ENCODE results near the gene BCL11B. TPM values are rescaled to one million over a fixed set of nuclear protein-coding genes. Genes with fewer than 3 reads are reported as not detected.

BCL11B gene
- total RNA-seq, 2 experiments from 2014 or later, result not detected

DNA sequence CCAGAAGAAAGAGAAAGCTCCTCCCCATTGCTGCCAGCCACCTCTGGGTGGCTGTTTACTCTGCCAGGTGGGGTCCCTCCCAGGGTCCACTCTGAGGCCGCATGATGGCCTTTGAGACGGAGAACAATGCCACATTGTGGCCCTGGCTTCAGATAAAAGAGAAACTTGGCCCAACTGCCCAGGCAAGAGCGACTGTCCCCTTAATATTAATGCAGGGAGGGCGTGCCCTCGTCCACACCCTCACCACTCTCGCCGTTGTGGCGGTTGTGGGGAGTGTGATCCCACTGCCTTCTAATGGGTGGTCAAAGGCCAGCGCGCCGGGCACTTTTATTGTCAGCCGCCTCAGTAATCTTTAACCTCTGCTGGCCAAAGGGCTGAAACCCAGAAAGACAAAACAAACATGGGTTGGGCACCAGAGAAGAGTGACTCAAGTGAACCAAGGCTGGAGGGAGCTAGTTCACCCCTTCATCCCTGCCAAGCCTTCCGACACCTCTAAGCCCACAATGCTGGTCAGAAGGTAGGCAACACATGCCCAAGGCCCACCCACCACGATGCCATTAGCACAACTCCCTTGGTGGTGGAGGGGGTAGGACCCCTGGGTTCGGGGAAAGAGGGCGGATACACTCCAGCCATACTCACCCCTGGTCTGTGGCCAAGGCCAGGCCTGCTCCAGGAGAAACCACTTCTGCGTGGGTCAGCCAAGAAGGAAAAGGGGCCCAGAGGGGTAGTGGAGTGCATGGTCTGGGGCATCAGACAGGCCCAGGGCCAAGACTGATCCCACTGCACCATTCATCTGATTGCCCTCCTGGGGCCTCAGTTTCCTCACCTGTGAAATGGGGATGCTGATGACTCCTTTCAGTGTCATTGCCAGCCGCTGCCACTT is 44.5 kb upstream of the BCL11B start:
- CTCF ChIA-PET (ENCODE audit: unreplicated experiment), result no interaction called here

DNA sequence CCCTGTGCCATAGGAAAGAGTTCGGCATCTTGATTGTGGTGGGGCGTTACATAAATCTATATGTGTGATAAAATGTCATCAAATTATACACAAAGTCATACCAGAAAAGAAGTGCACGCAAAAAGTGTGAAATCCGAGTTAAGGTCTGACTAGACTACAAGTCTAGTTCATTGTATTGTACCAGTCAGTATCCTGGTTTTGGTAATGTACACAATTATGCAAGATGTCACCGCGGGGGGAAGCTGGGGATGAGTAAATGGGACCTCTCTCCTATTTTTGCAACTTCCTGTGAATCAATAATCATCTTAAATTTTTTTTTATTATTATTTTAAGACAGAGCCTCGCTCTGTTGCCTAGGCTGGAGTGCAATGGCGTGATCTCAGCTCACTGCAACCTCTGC is 43.2 kb upstream of the BCL11B start:
- Histone ChIP-seq H3K79me2 (ENCODE audit: insufficient read depth, low read depth, low read length) (no peaks in the 10 kb centered on the region), H3K9me2 (ENCODE audit: insufficient read depth, low read length) (no peaks in the 10 kb centered on the region), H3K4me2 (ENCODE audit: low read length) (no peak overlapping the region), H3K9me3 (ENCODE audit: low read length) (no peaks in the 10 kb centered on the region), H2AFZ (ENCODE audit: low read length) (no peak overlapping the region), H4K20me1 (ENCODE audit: insufficient read depth, low read length) (no peaks in the 10 kb centered on the region), H3K4me3 (ENCODE audit: low read depth, low read length, poor library complexity, severe bottlenecking) (no peak overlapping the region), H3K4me1 (ENCODE audit: insufficient read depth, low read length, poor library complexity, severe bottlenecking) (no peaks in the 10 kb centered on the region), H3K36me3 (ENCODE audit: insufficient read depth, low read length) (no peaks in the 10 kb centered on the region), H3K27ac (ENCODE audit: low read depth, low read length, poor library complexity, severe bottlenecking) (no peak overlapping the region)
- ChIA-PET CTCF (ENCODE audit: unreplicated experiment) (no interaction called here), POLR2A (no interaction called here)
- TF ChIP-seq EZH2phosphoT487 (IDR thresholded peaks at IDR 0.05; ENCODE audit: borderline replicate concordance, low read depth, low read length), result no peak
- TF ChIP-seq, protein P1, sequence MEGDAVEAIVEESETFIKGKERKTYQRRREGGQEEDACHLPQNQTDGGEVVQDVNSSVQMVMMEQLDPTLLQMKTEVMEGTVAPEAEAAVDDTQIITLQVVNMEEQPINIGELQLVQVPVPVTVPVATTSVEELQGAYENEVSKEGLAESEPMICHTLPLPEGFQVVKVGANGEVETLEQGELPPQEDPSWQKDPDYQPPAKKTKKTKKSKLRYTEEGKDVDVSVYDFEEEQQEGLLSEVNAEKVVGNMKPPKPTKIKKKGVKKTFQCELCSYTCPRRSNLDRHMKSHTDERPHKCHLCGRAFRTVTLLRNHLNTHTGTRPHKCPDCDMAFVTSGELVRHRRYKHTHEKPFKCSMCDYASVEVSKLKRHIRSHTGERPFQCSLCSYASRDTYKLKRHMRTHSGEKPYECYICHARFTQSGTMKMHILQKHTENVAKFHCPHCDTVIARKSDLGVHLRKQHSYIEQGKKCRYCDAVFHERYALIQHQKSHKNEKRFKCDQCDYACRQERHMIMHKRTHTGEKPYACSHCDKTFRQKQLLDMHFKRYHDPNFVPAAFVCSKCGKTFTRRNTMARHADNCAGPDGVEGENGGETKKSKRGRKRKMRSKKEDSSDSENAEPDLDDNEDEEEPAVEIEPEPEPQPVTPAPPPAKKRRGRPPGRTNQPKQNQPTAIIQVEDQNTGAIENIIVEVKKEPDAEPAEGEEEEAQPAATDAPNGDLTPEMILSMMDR (conservative IDR thresholded peaks at IDR 0.05; ENCODE audit: low read length), result no peak
- no peak for DNase-seq (ENCODE audit: low spot score)
- BruUV-seq (replicated peaks), result no TSS peak
- intact Hi-C loops (cut with micrococcal nuclease; ENCODE audit: unreplicated experiment), result no loop called here

More for the DNA sequence above, 44.5 kb upstream of the BCL11B start:
- Histone ChIP-seq H3K4me2 (ENCODE audit: low read length) (no peak overlapping the region), H3K36me3 (ENCODE audit: insufficient read depth, low read length) (no peaks in the 10 kb centered on the region), H3K4me1 (ENCODE audit: insufficient read depth, low read length, poor library complexity, severe bottlenecking) (no peaks in the 10 kb centered on the region), H3K9me2 (ENCODE audit: insufficient read depth, low read length) (no peaks in the 10 kb centered on the region), H3K9me3 (ENCODE audit: low read length) (no peaks in the 10 kb centered on the region), H3K27ac (ENCODE audit: low read depth, low read length, poor library complexity, severe bottlenecking) (no peak overlapping the region), H3K79me2 (ENCODE audit: insufficient read depth, low read depth, low read length) (no peaks in the 10 kb centered on the region), H3K4me3 (ENCODE audit: low read depth, low read length, poor library complexity, severe bottlenecking) (no peak overlapping the region), H4K20me1 (ENCODE audit: insufficient read depth, low read length) (no peaks in the 10 kb centered on the region), H2AFZ (ENCODE audit: low read length) (no peak overlapping the region)
- POLR2A ChIA-PET, result no interaction called here
- intact Hi-C loops (cut with micrococcal nuclease; ENCODE audit: unreplicated experiment), result no loop called here
- BruUV-seq (replicated peaks), result no TSS peak
- no peak for DNase-seq (ENCODE audit: low spot score)
- TF ChIP-seq EZH2phosphoT487 (IDR thresholded peaks at IDR 0.05; ENCODE audit: borderline replicate concordance, low read depth, low read length), result no peak

DNA sequence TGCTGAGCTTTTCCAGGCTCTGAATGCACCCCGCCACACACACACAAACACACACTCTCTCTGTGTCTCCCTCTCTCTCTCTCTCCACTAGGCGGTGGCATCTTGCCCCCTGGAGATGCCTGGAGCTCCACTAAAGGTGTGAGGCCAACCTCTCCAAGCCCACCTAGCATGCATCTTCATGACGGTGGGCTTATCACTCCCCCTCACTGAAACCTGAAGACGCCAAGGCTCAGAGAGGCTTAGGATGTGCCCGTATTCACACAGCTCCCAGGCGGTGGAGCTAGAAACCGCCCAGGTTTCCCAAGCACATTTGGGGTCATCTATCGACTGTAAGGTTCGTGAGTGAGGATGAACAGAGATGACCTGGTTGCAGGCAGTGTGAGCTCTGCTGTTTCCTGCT is 42.6 kb upstream of the BCL11B start:
- no TSS peak for BruUV-seq (replicated peaks)
- intact Hi-C loops (cut with micrococcal nuclease; ENCODE audit: unreplicated experiment), result no loop called here
- H3K79me2 ChIP-seq (ENCODE audit: insufficient read depth, low read depth, low read length), result no peaks in the 10 kb centered on the region
- H3K36me3 ChIP-seq (ENCODE audit: insufficient read depth, low read length), result no peaks in the 10 kb centered on the region
- no peak overlapping the region for H3K4me3 ChIP-seq (ENCODE audit: low read depth, low read length, poor library complexity, severe bottlenecking)
- no peak overlapping the region for H2AFZ ChIP-seq (ENCODE audit: low read length)
- no peak for DNase-seq (ENCODE audit: low spot score)
- H3K27ac ChIP-seq (ENCODE audit: low read depth, low read length, poor library complexity, severe bottlenecking), result no peak overlapping the region
- H4K20me1 ChIP-seq (ENCODE audit: insufficient read depth, low read length), result no peaks in the 10 kb centered on the region
- TF ChIP-seq, protein P1 (conservative IDR thresholded peaks at IDR 0.05; ENCODE audit: low read length), result no peak
- no peak for TF ChIP-seq EZH2phosphoT487 (IDR thresholded peaks at IDR 0.05; ENCODE audit: borderline replicate concordance, low read depth, low read length)
- no peaks in the 10 kb centered on the region for H3K9me2 ChIP-seq (ENCODE audit: insufficient read depth, low read length)
- H3K9me3 ChIP-seq (ENCODE audit: low read length), result no peaks in the 10 kb centered on the region
- POLR2A ChIA-PET, result no interaction called here
- H3K4me1 ChIP-seq (ENCODE audit: insufficient read depth, low read length, poor library complexity, severe bottlenecking), result no peaks in the 10 kb centered on the region
- CTCF ChIA-PET (ENCODE audit: unreplicated experiment), result no interaction called here
- H3K4me2 ChIP-seq (ENCODE audit: low read length), result no peak overlapping the region

All from OCI-LY7 (cell line).